ENCODE measurements around the gene PYDC2.

PYDC2 gene

DNA sequence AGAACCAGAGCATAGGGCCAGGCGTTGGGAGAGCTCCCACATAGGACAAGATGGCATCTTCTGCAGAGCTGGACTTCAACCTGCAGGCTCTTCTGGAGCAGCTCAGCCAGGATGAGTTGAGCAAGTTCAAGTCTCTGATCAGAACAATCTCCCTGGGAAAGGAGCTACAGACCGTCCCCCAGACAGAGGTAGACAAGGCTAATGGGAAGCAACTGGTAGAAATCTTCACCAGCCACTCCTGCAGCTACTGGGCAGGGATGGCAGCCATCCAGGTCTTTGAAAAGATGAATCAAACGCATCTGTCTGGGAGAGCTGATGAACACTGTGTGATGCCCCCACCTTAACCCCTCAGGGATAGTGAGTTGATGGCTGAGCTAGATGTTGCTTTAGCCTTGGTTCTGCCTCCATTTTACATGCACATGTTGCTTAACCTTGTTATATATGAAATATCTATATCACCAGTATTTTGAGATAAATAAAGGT is at the start of gene PYDC2:
Gene PYDC2 (plus strand): TSS at position 51 of the 483 bp plus-strand sequence. CDS start 0 bp downstream, at position 51.
- no peak for DNase-seq (ENCODE audit: extremely low read depth in 1 of 2, low read depth in 1 of 2)

- no peak for DNase-seq (ENCODE audit: extremely low read depth in 1 of 2, low read depth in 1 of 2)
These were observed 48.2 kb upstream of the PYDC2 start for GRCh38 chr3:191412759-191413158.

DNA sequence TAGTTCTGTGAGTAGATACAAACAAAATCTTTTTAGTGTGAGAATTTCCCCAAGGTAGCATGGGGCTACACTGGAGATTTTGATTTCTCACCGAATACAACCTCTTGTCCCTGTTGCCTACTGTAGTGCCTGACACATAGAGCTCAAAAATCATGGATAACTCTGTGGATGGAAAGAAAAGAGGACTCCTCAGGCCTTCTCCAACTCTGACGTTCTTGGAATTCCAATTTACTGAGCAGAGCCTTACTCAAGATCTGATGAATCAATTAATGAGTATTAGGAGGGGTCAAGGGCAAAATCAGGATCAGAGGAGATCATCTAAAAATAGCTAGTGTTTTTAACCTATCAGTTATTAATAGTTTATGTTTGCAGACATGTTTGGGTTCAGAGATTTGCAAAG is 46.7 kb upstream of the PYDC2 start:
- DNase-seq (ENCODE audit: extremely low read depth in 1 of 2, low read depth in 1 of 2): no peak

GRCh38 chr3:191414732-191415131 is 46.2 kb upstream of the PYDC2 start:
- no peak for DNase-seq (ENCODE audit: extremely low read depth in 1 of 2, low read depth in 1 of 2)

DNA sequence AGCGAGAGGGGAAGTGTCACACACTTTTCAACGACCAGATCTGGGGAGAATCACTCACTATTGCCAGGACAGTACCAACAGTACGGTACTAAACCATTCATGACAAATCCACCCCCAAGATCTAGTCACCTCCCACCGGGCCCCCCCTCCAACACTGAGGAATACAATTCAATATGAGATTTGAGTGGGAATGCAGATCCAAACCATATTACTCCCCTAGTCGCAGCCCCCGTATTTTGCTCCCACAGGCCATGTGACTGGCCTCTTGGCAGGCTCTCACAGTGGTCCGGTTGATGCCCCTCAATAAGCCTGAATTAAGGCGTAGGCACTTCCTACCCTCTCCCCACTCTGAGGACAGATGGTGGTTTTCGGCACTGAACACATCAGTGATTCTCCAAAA is 45.4 kb upstream of the PYDC2 start:
- no peak for DNase-seq (ENCODE audit: extremely low read depth in 1 of 2, low read depth in 1 of 2)

- no peak for DNase-seq (ENCODE audit: extremely low read depth in 1 of 2, low read depth in 1 of 2)
These were observed 43.6 kb upstream of the PYDC2 start for GRCh38 chr3:191417457-191417729.

DNA sequence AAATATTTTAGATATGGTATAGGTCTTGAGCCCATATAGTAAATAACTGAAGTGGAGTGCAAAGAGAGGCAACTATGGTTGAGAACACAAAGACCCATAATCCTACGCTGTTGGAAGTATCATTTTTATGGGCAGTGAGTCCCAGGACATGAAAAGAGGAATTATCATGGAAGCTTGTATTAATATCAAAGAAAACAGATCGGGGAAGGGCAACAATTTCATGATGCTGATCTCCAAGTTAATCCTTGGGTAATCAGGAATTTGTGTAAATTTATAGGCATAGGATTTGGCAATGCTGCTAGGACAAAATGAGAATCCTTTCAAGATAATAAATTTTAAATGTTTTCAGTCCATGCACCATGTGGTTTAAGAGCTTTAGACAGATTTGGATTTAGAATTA is 40.2 kb upstream of the PYDC2 start:
- no peak for DNase-seq (ENCODE audit: extremely low read depth in 1 of 2, low read depth in 1 of 2)

- DNase-seq (ENCODE audit: extremely low read depth in 1 of 2, low read depth in 1 of 2): no peak
These were observed 36.1 kb upstream of the PYDC2 start for GRCh38 chr3:191424881-191425280.

DNA sequence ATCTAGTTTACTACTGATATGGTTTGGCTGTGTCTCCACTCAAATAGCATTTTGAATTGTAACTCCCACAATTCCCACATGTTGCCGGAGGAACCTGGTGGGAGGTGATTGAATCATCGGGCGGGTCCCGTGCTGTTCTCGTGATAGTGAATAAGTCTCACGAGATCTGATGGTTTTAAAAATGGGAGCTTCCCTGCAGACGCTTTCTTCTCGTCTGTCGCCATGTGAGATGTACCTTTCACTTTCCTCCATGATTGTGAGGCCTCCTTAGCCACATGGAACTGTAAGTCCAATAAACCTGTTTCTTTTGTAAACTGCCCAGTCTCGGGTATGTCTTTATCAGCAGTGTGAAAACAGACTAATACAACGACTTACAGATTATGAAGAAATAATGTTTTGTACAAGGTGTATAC is 35.6 kb upstream of the PYDC2 start:
- DNase-seq (ENCODE audit: extremely low read depth in 1 of 2, low read depth in 1 of 2): no peak

DNA sequence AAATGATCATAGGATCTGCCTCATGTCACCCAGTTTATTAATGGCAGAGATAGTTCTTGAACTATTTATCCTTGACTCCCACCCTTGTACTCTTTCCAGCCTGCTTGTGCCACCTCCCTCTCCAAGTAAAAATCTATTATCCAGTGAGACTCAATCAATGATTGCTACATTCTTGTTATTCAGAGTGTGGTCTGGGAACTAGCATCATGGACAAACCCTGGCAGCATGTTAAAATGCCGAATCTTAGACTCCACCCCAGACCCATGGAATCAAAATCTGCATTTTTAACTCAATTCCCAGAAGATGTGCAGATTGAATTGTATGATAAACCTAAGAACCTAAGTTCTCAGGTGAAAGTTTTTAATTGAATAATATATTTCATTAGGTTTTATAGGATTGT is 34.7 kb upstream of the PYDC2 start:
- DNase-seq (ENCODE audit: extremely low read depth in 1 of 2, low read depth in 1 of 2): no peak

- no peak for DNase-seq (ENCODE audit: extremely low read depth in 1 of 2, low read depth in 1 of 2)
These were observed 32.8 kb upstream of the PYDC2 start for GRCh38 chr3:191428177-191428576.

- no peak for DNase-seq (ENCODE audit: extremely low read depth in 1 of 2, low read depth in 1 of 2)
These were observed 30.9 kb upstream of the PYDC2 start for GRCh38 chr3:191430103-191430502.

DNA sequence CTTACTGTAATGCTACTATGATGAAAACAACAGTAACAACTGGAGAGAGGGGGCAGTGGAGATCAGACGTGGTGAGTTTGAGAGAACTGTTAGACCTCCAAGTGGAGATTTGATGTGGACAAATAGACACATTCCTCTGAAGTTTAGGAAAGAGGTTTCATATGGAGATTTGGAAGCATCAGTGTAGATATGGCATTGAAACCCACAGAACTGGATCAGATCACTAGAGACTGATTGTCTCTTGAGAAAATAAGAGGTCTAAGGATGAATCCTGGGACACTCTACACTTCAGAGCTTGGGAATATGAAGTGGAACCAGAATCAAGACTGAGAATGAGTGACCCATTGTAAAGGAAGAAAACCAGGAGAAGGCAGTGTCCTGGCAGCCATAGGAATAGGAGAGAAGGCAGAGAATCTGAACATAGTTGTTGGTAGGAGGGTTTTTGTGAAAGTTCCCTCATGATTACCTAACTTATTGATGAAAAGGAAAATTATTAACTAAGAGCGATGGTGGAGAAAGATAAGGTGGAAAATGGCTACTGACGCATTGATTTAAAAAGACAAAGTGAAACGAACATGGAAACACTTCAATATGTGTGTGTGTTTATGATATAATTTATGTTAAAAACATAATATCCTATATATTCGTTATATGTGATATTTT is 29.7 kb upstream of the PYDC2 start:
- DNase-seq (ENCODE audit: extremely low read depth in 1 of 2, low read depth in 1 of 2): no peak

DNA sequence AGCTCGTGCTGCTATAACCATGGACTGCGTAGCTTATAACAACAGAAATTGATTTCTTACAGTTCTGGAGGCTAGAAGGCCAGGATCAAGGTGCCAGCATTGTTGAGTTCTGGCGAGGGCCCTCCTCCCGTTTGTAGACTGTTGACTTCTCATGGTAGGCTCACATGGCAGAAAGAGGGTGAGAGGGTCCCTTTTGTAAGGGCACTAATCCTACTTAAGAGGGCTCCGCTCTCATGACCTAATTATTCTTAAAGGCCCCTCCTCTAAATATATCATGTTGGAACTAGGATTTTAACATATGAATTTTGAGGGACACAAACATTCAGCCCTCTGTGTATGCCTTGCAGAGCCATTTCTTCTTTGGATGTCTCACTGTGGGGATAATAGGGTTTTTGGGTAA is 28.8 kb upstream of the PYDC2 start:
- DNase-seq (ENCODE audit: extremely low read depth in 1 of 2, low read depth in 1 of 2): no peak

- DNase-seq (ENCODE audit: extremely low read depth in 1 of 2, low read depth in 1 of 2): no peak
These were observed 26.9 kb upstream of the PYDC2 start for GRCh38 chr3:191434024-191434423.

- no peak for DNase-seq (ENCODE audit: extremely low read depth in 1 of 2, low read depth in 1 of 2)
These were observed 25.0 kb upstream of the PYDC2 start for GRCh38 chr3:191435981-191436380.

GRCh38 chr3:191438150-191438814 is 22.7 kb upstream of the PYDC2 start:
- no peak for DNase-seq (ENCODE audit: extremely low read depth in 1 of 2, low read depth in 1 of 2)

GRCh38 chr3:191440532-191440931 is 20.4 kb upstream of the PYDC2 start:
- DNase-seq (ENCODE audit: extremely low read depth in 1 of 2, low read depth in 1 of 2): no peak

- no peak for DNase-seq (ENCODE audit: extremely low read depth in 1 of 2, low read depth in 1 of 2)
These were observed 19.3 kb upstream of the PYDC2 start for GRCh38 chr3:191441687-191442086.

- DNase-seq (ENCODE audit: extremely low read depth in 1 of 2, low read depth in 1 of 2): no peak
These were observed 16.4 kb upstream of the PYDC2 start for GRCh38 chr3:191444569-191444968.

- no peak for DNase-seq (ENCODE audit: extremely low read depth in 1 of 2, low read depth in 1 of 2)
These were observed 11.7 kb upstream of the PYDC2 start for GRCh38 chr3:191449256-191449655.

- no peak for DNase-seq (ENCODE audit: extremely low read depth in 1 of 2, low read depth in 1 of 2)
These were observed 5.6 kb upstream of the PYDC2 start for GRCh38 chr3:191455257-191455952.

All from stimulated activated CD8-positive, alpha-beta memory T cell treated with anti-CD3 and anti-CD28 coated beads, Interleukin-7, amount 100 ng/mL, for 48 hours (primary cell).